ENCODE data around the gene GDPGP1.
"Not testable (repeated sequence)": the region's sequence is repeated elsewhere in the genome, so short reads cannot be mapped to it uniquely, and the experiment has no call there.

GDPGP1 gene

DNA sequence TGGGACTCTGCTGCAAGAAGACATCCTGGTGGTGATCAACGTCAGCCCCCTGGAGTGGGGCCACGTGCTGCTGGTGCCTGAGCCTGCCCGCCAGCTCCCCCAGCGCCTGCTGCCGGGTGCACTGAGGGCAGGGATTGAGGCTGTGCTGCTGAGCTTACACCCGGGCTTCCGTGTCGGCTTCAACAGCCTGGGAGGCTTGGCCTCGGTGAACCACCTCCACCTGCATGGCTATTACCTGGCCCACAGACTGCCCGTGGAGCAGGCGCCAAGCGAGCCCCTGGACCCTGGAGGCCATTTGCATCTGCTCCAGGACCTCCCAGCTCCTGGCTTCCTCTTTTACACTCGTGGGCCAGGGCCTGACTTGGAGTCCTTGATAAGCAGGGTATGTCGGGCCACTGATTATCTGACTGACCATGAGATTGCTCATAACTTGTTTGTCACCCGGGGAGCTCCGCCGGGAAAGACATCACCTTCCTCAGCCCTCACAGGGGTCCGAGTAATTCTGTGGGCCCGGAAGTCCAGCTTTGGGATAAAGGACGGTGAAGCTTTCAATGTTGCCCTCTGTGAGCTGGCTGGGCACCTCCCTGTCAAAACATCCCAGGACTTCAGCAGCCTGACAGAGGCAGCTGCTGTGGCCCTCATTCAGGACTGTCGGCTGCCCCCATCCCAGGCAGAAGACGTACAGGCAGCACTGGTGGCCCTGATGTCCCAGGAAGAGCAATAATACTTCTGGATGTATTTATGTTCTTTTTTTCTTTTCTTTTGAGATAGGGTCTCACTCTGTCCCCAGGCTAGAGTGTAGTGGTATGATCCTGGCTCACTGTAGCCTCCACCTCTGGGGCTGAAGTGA is 7.6 kb downstream of the GDPGP1 start:
- TF ChIP-seq, protein P1, sequence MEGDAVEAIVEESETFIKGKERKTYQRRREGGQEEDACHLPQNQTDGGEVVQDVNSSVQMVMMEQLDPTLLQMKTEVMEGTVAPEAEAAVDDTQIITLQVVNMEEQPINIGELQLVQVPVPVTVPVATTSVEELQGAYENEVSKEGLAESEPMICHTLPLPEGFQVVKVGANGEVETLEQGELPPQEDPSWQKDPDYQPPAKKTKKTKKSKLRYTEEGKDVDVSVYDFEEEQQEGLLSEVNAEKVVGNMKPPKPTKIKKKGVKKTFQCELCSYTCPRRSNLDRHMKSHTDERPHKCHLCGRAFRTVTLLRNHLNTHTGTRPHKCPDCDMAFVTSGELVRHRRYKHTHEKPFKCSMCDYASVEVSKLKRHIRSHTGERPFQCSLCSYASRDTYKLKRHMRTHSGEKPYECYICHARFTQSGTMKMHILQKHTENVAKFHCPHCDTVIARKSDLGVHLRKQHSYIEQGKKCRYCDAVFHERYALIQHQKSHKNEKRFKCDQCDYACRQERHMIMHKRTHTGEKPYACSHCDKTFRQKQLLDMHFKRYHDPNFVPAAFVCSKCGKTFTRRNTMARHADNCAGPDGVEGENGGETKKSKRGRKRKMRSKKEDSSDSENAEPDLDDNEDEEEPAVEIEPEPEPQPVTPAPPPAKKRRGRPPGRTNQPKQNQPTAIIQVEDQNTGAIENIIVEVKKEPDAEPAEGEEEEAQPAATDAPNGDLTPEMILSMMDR (conservative IDR thresholded peaks at IDR 0.05; ENCODE audit: control insufficient read depth, insufficient read depth, low read depth, low read length), result no peak
- no peak for DNase-seq (ENCODE audit: low read depth)
- H3K4me3 ChIP-seq (ENCODE audit: control insufficient read depth, low read depth, low read length), result no peak overlapping the region

DNA sequence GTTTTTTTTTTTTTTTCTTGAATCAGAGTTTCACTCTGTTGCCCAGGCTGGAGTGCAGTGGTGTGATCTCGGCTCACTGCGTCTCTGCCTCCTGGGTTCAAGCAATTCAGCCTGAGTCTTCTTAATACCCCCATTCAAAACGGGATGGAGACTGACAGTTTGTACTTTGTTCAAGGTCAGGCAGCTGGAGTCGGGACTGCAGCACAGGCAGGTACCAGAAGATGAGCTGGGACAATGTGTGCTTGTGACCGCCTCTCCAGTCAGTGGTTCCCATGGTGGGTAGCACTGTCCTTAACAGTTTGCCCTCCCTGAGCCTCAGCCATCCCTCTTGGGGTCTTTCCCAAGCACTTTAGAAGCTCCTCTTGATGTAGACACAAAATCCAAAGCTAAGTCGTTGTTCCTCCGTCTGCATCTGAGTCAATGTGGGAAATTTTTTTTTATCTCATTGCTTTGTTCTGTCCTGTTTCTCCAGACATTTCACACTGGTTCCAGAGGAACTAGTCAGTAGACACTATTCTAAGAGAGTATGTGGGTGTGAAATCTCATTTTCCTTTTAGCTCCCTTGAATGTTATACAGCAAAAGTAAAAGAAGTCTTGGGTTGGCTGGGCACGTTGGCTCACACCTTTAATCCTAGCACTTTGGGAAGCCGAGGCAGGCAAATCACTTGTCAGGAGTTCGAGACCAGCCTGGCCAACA is 10.1 kb downstream of the GDPGP1 start:
- no peak overlapping the region for H3K4me3 ChIP-seq (ENCODE audit: control insufficient read depth, low read depth, low read length)
- DNase-seq (ENCODE audit: low read depth), result no peak
- TF ChIP-seq, protein P1 (conservative IDR thresholded peaks at IDR 0.05; ENCODE audit: control insufficient read depth, insufficient read depth, low read depth, low read length), result no peak

DNA sequence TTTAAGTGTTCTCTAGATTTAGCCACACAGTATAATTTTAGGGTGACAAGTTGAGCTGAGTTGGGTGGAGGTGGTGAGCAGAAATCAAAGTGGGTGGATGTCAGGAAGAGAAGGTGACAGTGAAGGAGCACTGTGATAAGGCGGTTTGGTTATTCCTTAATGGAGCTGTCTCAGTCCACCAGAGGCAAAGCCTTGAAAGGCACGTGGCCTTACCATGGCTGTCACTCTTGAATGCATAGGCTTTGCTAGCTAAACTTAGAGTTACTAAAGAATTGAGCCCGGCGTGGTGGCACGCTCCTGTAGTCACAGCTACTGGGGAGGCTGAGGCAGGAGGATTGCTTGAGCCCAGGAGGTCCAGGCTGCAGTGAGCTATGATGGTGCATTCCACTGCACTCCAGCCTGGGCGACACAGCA is 14.8 kb downstream of the GDPGP1 start:
- no peak for DNase-seq (ENCODE audit: low read depth)
- no peak overlapping the region for H3K4me3 ChIP-seq (ENCODE audit: control insufficient read depth, low read depth, low read length)
- TF ChIP-seq, protein P1 (conservative IDR thresholded peaks at IDR 0.05; ENCODE audit: control insufficient read depth, insufficient read depth, low read depth, low read length), result no peak

DNA sequence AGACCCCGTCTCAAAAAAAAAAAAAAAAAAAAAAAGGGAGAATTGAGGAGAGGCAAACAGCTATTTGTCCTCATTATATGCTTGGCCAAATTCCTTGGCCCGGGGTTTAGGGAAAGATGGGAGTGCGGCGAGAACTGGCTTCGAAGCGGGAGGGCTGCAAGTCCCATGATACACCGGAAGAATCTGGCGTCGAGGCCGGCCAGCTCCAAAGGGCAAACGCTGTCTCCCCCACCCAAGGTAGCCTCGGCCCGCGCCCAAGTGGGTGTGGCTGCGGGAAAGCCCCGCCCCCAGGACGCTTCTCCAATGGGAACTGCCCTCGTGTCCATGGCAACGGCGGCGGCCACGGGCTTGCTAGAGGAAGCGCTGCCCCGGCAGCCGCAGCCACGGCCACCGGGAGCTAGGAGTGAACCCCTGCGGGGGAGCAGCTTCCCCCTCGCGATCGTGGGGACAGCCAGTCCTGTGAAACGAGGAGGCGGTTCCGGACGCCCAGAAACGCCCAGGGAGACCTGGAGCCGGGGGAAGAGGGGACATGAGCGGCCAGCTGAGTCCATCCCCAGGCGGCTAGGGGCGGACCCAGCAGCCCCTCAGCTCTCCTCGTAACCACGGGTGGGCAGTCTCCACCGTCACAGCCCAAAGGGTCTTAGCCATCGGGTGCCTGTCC is 15.3 kb downstream of the GDPGP1 start, which contains the start of gene TTLL13:
Gene TTLL13 (plus strand): TSS at position 354 of the 661 bp plus-strand sequence. CDS start 1,075 bp downstream, outside the sequence.
- H3K4me3 ChIP-seq (ENCODE audit: control insufficient read depth, low read depth, low read length), result peak within 1 kb of the TSS; percentile 63
- DNase-seq (ENCODE audit: low read depth), result peak; percentile 70
- TF ChIP-seq, protein P1 (conservative IDR thresholded peaks at IDR 0.05; ENCODE audit: control insufficient read depth, insufficient read depth, low read depth, low read length), result no peak

DNA sequence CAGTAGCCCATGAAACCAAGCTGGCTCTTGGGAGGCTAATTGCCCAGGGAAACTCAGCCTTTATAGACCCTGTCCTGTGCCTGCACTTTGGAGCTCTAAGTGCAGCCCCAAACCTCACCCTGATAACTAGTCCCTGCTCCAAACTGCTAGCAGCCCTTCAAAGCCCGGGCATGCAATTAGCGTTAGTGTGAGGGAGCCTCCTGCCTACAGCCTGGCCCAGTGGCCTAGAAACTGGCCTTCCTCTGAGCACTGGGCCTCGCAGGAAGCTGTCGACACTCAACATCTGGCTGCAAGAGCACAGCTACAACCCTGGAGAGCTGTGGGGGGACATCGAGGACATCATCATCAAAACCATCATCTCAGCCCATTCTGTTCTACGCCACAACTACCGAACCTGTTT is 23.8 kb downstream of the GDPGP1 start:
- H3K4me3 ChIP-seq (ENCODE audit: control insufficient read depth, low read depth, low read length), result no peak overlapping the region
- DNase-seq (ENCODE audit: low read depth), result no peak
- TF ChIP-seq, protein P1 (conservative IDR thresholded peaks at IDR 0.05; ENCODE audit: control insufficient read depth, insufficient read depth, low read depth, low read length), result no peak

DNA sequence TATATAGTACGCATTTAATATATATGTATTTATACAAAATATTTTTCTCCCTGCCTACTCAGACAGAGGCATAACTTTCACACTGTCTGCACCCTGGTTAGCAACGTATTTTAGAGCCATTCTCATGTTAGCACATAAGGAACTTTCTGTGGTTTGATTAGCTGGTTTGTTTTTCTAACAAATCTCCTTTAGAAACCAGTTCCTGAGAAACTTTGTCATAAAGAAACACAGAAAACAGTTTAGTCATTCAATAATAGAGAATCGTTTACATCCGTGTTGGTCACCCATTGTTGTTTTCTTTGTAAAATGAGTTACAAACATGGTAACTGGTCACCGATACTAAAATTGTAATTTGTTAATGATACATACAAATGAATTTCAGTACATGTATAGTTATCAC is 25.5 kb downstream of the GDPGP1 start:
- TF ChIP-seq, protein P1 (conservative IDR thresholded peaks at IDR 0.05; ENCODE audit: control insufficient read depth, insufficient read depth, low read depth, low read length), result no peak
- H3K4me3 ChIP-seq (ENCODE audit: control insufficient read depth, low read depth, low read length), result no peak overlapping the region
- DNase-seq (ENCODE audit: low read depth), result peak; percentile 12

DNA sequence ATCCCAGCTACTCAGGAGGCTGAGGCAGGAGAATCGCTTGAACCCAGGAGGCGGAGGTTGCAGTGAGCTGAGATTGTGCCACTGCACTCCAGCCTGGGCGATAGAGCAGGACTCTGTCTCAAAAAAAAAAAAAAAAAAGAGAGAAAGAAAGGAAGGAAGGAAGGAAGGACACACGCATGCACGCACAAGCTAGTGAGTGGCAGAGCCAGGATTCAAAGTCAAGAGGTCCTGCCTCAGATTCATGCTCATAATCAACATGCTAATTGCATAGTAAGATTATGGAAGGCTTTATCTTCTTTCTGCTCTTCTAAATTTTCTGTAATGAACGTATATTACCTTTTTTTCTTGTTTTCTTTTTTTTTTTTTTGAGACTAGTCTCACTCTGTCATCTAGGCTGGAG is 26.7 kb downstream of the GDPGP1 start:
- H3K4me3 ChIP-seq (ENCODE audit: control insufficient read depth, low read depth, low read length); DNase-seq (ENCODE audit: low read depth): not testable (repeated sequence)
